CD4-positive, alpha-beta T cell treated with Interferon alpha-2 for 1 hour (primary cell): ENCODE measurements around the gene GDPD3.

Experiments used
- DNase-seq, 2 donors: peaks; one replicate each; pipeline ENCODE4 v3.0.0-alpha.2; 2020 to 2022

The GDPD3 gene

DNA sequence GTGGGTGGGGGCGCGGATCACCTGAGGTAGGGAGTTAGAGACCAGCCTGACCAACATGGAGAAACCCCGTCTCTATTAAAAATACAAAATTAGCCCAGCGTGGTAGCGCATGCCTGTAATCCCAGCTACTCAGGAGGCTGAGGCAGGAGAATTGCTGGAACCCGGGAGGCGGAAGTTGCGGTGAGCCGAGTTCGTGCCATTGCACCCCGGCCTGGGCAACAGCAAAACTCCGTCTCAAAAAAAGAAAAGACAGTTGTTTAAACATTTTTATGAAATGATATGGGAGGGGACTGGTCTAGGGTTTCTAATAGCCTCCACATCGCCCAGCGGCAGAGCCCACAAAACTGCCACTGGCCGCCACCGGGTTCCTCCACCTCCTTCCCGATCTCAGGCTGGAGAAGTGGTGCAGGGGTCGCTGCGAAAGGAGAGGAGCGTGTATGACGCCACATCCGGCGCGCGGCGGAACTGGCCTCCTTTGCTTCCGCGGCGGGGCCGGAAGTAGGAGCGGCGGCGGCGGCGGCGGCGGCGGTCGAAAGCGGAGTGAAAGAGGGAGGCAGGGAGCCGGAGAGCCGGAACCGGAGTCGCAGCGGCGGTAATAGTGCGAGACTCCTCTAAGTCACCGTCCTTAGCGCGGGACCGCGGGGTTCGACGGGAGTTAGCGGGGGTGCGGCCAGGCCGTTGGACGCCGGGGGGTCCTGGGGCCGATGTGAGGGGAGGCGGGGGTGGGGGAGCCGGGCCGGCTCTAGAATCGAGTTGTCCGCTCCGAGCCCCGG, 37.6 kb downstream of the GDPD3 start, which contains the start of gene PPP4C:
PPP4C (plus strand) TSS at position 492 of the 773 bp plus-strand sequence. CDS start 384 bp downstream, outside the sequence.
- DNase-seq: peak; percentile 85 to 90

DNA sequence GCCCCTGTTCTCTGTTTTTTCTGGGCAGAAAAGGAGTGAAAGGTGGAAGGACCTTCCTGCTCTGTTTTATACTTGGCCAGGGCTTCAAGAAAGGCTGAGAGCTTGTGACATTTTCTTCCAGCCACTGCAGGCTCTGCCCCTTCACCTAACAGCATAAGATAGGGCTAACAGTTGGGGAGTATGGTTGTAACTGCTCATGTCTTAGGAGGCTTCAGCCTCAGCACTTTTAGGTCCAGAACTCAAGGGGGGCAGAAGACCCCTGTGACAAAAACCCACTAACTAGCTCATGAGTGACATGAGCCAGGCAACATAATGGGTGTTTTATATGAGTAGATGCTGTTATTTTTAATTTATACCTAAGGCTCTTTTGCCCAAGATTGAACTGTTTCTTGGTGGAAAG, 42.8 kb downstream of the GDPD3 start:
- no peak for DNase-seq

DNA sequence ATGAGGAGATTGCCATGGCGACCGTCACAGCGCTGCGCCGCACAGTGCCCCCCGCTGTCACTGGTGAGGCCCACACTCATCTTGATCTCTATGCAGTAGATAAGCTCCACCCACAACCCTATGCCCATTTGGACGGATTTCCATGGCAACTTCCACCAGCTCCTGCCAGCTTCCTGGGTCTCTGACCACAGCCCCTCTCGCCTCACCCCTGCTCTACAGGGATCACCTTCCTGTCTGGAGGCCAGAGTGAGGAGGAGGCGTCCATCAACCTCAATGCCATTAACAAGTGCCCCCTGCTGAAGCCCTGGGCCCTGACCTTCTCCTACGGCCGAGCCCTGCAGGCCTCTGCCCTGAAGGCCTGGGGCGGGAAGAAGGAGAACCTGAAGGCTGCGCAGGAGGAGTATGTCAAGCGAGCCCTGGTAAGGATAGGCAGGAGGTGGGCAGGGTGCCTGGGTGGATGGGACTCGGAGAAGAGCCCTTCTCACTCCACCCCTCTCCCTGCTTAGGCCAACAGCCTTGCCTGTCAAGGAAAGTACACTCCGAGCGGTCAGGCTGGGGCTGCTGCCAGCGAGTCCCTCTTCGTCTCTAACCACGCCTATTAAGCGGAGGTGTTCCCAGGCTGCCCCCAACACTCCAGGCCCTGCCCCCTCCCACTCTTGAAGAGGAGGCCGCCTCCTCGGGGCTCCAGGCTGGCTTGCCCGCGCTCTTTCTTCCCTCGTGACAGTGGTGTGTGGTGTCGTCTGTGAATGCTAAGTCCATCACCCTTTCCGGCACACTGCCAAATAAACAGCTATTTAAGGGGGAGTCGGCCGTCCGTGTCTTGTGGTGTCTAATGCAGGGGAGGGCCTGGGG, 43.5 kb downstream of the GDPD3 start:
- no peak for DNase-seq

DNA sequence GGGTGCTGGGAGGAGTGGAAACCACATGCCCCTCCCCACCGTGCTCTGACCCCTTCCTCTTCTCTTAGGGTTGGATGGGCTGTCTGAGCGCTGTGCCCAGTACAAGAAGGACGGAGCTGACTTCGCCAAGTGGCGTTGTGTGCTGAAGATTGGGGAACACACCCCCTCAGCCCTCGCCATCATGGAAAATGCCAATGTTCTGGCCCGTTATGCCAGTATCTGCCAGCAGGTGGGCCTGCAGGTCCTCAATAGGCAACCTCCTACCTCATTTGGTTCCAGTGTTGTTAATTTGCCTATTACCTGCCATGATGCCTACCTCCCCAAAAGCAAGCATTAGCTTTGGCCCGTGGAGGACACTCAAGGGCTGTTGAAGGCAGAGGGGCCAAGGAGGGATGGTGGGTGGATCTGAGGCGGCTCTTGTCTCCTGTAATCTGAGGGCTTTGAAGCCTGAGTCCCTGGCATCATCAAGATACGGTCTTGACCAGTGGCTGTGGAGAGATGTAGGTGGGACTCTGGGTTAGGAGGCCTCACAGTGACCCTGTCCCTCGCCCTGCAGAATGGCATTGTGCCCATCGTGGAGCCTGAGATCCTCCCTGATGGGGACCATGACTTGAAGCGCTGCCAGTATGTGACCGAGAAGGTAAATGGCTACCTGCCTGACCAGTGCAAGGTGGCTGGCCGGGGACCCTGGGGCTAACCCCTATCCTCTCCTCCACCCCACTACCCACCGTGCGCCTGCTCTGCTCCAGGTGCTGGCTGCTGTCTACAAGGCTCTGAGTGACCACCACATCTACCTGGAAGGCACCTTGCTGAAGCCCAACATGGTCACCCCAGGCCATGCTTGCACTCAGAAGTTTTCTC, 44.4 kb downstream of the GDPD3 start:
- DNase-seq: peak; percentile 49 to 71

DNA sequence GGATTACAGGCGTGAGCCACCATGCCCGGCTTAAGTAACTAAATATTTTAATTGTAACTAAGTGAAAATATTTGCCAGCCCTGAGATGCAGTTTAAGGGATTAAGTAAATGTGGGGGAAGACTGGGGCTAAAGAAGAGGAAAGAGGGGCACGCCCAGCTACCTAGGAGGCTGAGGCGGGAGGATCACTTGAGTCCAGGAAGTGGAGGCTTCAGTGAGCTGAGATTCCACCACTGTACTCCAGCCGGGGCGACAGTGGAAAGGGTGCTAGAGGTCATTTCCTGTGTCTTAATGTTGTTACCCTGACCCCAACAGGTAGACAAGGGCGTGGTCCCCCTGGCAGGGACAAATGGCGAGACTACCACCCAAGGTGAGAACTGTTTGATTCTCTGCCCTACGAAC, 45.0 kb downstream of the GDPD3 start:
- no peak for DNase-seq

DNA sequence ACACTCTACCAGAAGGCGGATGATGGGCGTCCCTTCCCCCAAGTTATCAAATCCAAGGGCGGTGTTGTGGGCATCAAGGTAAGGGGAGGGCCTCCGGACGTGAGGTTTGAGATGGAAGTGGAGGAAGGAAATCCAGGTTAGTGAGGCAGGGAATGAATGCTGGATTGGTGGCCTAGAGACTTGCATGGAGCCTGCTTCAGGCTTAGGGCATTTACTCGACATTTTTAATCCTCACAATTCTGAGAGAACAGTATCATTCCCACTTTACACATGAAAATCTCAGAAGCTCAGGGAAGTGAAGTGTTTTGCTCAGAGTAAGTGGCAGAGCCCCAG, 45.8 kb downstream of the GDPD3 start:
- DNase-seq: no peak

DNA sequence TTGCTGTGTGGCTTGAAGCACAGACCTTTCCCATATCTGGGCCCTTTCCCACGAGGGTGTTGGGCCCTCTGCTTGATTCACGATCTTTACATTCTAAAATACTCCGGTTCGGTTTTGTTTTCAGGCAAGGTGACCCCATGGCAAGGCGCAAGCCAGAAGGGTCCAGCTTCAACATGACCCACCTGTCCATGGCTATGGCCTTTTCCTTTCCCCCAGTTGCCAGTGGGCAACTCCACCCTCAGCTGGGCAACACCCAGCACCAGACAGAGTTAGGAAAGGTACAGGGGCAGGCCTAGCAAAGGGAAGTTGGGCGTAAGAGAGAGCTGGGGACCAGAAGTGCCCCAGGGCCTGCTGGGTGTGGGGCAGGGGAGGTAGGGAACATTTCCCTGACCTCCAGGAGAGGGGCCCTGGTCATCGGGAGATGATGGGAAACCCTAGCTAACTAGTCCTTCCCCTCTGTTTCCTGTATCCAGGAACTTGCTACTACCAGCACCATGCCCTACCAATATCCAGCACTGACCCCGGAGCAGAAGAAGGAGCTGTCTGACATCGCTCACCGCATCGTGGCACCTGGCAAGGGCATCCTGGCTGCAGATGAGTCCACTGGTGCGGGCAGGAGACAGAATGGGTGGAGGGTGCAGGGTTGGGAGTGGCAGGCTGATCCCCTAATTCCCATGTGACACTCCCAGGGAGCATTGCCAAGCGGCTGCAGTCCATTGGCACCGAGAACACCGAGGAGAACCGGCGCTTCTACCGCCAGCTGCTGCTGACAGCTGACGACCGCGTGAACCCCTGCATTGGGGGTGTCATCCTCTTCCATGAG, 46.4 kb downstream of the GDPD3 start:
- no peak for DNase-seq

DNA sequence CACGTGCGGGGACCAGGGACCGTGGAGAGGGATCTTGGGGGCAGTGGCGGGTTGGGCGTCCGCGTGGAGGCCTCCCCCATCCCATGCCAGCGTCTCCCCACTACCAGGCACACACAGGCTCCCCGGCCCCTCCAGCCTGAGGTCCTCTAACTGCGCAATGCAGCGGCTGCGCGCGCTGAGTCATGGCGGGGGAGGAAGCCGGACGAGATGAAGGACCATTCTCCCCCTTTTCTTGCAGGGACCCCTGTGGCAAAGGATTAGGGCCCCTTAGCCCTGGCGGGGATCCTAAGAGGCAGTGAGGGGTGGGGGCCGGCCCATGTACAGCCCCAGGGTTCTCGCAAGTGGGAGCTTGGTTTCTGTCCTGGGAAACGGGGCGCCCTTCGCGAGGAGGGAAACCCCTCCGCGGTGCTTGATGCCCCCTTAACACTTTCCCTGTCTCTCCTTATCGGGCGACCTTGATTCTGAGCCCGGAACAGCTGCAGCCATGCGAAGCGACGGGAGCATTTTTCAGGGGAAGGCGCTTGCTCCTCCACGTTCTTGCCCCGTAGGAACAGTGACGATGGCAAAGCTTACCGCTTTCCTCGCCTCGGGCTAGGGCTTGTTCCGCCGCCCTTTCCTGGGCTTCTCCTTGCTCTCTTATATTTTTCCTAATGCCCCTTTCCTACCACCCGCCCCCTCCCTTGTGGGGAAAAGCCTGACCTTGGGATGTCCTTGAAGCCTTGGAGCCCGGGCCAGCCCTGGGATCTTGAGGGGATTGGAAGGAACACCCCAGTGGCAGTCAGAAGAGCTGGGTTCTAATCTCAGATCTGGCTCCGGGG, 47.2 kb downstream of the GDPD3 start:
- peak in 1 of 2 donors; percentile 33 for DNase-seq

DNA sequence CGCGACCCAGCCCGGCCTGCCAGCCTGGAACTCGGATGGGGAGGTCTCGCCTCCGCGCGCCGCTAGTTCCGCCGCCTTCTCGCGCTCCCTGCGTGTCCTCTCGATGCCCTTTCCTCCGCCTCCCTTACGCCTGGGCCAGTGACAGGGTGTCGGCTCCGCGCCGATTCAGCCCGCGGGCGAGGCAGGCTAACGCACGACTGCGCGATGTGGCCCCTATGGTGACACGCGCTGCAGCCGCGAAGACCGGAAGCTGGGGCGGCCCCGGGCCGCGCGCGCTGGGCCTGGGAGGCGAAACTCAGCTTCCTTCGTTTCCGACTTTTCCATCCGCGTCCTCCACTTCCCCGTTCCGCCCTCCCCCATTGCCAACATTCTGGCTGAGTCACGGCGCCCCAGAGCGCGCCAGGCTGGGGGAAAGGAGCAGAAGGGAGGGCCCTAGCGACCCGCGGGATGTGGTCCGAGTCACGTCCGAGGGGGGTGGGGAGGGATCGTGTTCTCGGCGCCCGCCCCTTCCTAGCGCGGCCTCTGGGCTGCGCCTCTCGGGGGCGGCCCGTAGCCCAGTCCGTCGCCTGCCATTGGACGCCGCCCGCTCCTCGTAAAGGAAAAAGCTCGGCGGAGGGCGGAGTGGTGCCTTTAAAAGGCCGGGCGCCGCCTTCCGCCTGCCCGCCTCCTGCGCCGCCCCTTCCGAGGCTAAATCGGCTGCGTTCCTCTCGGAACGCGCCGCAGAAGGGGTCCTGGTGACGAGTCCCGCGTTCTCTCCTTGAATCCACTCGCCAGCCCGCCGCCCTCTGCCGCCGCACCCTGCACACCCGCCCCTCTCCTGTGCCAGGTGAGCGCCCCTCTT, 48.0 kb downstream of the GDPD3 start, which contains the start of gene ALDOA:
ALDOA (plus strand) TSS at position 659 of the 841 bp plus-strand sequence. CDS start 1,138 bp downstream, outside the sequence.
- DNase-seq: peak; percentile 94 to 95

DNA sequence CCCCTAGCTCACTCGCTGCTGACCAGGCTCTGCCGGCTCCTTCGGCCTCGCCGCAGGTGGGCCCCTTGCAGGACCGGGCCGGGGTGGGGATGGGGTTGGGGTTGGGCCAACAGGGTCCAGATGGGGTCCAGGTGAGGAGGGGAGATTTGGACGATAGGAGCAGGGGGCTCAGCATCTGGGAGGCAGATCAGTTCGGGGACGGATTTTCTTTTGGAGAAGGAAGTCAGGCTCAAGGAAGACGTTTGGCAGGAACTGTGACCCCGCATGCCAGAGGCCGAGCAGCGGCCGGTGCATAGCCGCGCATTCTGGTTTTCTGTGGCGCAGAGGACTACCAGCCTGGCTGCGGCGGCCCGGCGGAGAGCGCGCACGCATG, 48.6 kb downstream of the GDPD3 start:
- DNase-seq: no peak

DNA sequence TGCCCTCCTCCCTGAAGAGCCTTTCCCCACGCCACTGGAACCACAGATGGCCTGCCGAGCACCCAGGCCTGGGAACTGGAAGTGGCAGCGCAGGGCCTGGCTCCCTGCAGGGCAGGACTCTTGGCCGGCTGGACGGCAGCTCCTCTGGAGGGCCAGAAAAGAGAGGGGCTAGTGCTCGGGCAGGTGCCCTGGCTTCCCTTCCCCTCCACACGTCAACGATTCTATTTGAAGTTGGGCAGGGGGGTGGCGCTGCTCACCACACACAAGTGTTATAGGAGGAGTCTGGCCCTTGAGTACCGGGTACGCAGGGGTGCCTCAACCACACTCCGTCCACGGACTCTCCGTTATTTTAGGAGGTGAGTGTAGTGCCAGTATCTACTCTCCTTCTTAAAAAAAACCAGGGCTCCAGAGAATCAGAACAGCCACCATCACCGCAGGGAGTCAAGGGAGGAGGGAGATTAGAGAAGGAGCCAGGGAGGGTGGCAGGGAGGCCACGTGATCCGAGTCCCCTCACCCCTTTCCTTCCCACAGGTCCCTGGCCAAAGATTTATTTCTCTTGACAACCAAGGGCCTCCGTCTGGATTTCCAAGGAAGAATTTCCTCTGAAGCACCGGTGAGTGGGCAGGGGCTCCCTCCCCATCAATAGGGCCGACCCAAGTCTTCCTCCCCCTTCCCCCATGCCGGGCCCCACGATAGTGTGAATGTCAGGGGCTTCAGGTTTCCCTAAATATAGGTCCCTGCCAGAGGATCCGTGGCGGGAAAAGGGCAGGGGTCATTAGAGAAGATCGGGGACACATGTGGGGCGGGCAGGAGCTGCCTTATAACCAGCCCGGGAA, 49.2 kb downstream of the GDPD3 start:
- peak; percentile 73 to 78 for DNase-seq

DNA sequence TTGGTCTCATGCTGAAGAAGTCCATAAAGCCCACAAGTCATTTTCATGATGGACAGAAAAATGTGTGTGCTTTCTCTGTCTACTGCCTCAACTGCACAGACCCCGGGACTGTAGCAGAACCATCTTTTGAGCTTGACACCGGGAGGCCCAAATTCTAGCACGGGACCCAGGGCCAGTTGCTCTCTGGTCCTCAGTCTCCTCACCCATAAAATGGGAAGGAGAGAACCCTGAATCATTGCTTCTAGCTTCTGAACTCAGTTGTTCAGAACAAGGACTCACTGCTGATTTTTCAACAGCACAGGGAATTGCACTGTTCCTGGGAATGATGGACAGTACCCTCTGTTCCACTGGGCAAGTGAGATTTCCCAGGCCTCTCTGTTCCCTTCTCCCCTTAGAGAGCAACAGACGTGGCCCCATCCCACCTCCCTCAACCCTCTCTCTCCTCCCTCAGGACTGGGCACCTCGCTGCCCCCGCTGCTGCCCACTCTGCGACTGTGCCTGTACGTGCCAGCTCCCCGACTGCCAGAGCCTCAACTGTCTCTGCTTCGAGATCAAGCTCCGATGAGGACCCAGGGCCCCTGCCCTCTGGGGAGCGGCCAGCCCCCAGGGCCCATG, 50.0 kb downstream of the GDPD3 start:
- no peak for DNase-seq

DNA sequence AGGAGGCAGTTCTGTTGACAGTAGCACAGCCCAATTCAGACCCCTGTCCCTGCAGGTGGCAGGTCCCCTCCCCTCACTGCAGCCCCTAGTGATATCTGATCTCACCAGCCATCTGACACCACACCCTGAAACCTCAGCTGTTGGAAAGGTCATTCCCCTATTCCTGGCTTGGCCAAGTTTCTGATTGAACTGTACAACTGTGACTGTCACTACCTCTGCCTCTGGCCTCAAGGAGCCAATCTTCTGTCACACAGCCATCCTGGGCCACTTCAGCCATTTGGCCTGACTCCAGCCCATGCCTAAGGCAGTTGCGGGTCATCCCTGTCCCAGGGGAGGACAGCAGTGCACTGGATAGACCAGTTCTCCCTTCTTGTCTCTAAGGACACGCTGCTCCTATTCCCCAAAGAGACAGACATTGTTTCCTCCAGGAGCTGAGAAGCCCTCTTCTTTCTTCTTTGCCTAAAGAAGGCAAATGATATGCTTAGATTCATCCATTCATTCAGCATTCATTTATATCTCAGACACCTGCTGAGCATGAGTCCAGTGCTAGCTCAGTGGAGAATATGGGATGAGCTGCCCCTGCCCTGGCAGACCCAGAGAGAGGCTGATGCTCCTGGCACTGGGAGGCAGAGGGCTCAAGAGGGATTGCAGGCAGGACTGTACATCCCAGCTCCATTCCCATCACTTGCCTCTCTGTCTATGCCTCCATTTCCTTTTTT, 52.3 kb downstream of the GDPD3 start:
- no peak for DNase-seq

DNA sequence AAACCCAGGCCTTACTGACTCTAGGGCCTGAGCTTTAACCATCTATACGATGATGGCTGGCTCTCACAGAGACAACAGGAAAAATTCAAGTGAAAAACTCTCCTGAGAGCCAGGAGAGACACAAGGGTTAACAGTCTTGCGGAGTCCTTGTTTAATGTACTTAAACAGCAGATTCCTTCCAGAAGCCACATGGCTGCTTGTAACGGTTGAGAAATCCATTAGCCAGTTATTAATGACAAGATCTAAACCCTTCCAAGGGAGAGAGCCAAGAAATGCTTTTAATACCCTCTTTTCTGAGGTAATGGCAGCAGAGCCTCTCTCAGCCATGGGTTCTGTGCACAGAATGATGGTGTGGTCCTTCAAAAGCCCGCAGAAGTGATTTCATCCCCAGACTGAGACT, 53.0 kb downstream of the GDPD3 start:
- no peak for DNase-seq

DNA sequence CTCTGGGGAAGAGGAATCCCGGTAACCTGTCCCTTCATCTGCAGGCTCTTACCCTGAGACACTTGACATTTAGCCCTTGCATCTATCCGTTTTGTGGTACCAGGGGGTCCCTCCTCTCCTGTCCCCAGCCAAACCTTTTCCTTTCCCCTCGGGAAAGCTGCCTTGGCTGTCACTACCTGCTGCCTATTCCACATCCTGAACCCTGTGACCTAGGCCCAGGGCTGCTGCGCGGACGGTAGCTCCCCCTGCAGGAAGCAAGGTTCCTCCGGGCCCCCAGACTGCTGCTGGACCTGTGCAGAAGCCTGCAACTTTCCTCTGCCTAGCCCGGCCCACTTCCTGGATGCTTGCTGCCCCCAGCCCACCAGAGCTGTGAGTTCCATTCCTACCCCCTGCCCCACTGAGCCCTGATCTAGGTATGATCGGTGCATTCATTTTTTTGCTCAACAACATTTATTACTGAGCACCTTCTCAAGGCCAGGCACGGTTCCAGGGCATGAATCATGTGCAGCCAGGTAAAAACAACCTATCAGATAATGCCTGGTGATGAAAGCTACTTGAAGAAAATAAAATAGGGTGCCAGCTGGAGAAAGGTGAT, 58.3 kb downstream of the GDPD3 start:
- peak in 1 of 2 donors; percentile 61 for DNase-seq
